Sigmoid colon (tissue), 4 donors: Measurements from ENCODE around the gene TBX15.

ENCODE experiments used
- EP300 ChIP-seq, 4 donors: sonication (generic); formaldehyde crosslinking; IDR thresholded peaks; one replicate each; pipeline ENCODE4 v1.6.1; 2017; ENCODE audit warnings: antibody characterized with exemption in 4 of 4
- POLR2A ChIP-seq, 2 donors: fragments of 450-650 bp; IDR thresholded peaks; one replicate each; pipeline ENCODE4 v1.6.1; 2016; ENCODE audit warnings: antibody characterized with exemption in 2 of 2, mild to moderate bottlenecking in 2 of 2, moderate library complexity in 2 of 2
- POLR2AphosphoS5 ChIP-seq, 4 donors: sonication (generic); formaldehyde crosslinking; IDR thresholded peaks; one replicate each; pipeline ENCODE4 v1.6.1; 2017; ENCODE audit warnings: antibody characterized with exemption in 4 of 4
- TF ChIP-seq, protein P1 (sequence below), 4 experiments: fragments of 450-650 bp in 3 of 4; fragments of 200-600 bp in 1 of 4; IDR thresholded peaks; one replicate each; pipeline ENCODE4 v1.5.1; 2016 to 2019; ENCODE audit warnings: antibody characterized with exemption in 4 of 4, mild to moderate bottlenecking in 3 of 4, moderate library complexity in 2 of 4

DNA sequence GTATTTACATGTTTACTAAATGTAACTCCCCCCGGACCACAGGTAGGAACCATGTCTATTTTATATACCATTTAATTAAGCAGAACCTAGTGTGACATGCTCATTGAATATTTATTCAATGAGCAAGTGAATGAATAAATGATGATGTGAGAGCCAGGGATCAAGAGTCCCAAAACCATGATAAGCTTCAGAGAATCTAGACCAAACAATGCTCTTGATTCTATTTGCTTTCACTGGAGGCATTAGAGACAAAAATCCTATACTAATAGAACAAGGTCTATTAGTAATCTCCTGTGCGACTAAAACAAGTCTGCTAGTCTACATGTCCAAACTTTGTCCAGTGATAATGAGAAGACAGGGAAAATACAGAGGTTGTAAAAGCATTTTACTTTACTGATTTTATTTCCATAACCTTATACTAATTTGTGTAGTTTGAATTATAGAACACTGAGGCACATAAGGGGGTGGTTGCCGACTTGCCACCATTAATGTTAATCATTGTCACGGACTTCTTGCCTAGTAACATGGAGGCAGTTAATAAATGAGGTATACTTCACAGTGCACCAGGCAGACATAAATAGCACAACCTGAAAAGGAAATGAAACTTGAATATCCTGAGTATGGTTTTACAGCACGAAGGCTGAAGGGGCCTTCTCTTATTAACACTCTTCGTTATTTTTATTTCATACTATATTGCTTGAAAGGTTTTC lies 69.8 kb downstream of the TBX15 start:
- TF ChIP-seq, protein P1, sequence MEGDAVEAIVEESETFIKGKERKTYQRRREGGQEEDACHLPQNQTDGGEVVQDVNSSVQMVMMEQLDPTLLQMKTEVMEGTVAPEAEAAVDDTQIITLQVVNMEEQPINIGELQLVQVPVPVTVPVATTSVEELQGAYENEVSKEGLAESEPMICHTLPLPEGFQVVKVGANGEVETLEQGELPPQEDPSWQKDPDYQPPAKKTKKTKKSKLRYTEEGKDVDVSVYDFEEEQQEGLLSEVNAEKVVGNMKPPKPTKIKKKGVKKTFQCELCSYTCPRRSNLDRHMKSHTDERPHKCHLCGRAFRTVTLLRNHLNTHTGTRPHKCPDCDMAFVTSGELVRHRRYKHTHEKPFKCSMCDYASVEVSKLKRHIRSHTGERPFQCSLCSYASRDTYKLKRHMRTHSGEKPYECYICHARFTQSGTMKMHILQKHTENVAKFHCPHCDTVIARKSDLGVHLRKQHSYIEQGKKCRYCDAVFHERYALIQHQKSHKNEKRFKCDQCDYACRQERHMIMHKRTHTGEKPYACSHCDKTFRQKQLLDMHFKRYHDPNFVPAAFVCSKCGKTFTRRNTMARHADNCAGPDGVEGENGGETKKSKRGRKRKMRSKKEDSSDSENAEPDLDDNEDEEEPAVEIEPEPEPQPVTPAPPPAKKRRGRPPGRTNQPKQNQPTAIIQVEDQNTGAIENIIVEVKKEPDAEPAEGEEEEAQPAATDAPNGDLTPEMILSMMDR (IDR thresholded peaks at IDR 0.05) = no peak
- TF ChIP-seq POLR2A (IDR thresholded peaks at IDR 0.05) (no peak), POLR2AphosphoS5 (IDR thresholded peaks at IDR 0.05) (no peak), EP300 (IDR thresholded peaks at IDR 0.05) (no peak)
